HG03108 (cell line): ENCODE data around the gene SRP19.
A peak's percentile ranks its signal among the peaks of the same experiment; 100 is the strongest.
"Not testable (repeated sequence)": the region's sequence is repeated elsewhere in the genome, so short reads cannot be mapped to it uniquely, and the experiment has no call there.

Experiments used
- ATAC-seq: cut with Tn5 transposase; IDR thresholded peaks from one replicate; pipeline ENCODE4 v1.9.1; 2021; ENCODE audit warnings: moderate library complexity; ENCODE audit not compliant: unreplicated experiment

SRP19 gene

DNA sequence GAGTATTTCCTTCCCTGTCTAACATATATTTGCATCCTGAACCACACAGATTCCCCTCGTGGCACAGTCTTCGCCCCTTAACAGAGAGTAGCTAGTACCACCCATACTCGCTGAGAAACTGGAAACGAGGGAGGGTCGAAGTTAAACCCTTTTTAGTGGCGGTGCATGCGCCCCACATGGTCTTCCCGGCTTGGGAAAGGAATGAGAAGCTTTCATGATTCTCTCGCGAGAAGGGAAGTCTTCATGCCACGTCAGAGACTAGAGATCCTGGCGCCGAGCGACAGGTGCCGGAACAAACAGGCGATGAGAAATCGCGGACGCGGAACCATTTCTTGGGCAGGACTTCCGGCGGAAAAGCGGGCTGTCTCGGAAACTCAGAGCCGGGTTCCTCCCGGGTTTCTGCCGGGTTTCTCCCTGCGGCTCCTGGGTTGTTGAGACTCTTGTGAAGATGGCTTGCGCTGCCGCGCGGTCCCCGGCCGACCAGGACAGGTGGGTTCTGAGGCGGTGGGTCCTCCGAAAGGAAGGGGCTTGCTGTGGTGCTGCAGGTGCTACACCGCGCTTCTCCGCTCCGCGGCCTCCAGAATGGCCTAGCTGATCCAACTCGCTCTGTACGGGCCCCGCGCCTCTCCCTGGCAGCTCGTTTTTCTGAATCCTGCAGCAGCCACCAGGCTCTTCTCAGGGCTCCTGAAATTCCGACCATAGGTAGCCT lies at the start of gene SRP19:
TSS of gene SRP19 (plus strand) at position 359 of the 709 bp plus-strand sequence. CDS start at position 449, 90 bp downstream.
- peak; percentile 99 for ATAC-seq

DNA sequence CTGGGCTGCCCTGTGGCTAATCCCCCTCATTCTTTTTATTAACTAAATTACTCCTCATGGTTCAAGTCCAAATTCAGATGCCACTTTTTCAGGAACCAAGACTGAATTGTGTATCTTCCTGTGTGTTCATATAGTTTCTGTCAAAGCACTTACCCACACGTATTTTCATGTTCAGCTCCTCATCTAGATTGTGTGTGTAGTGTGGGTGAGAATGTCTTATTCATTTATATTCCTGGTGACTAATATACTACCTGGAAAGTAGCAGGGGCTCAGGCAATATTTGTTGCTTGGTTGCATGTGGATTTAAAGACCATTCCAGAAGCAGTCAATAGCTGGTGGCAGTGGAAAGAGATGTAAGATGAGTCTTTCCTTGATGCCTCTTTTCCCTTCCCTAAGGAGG lies 48.5 kb upstream of the SRP19 start:
- no peak for ATAC-seq

DNA sequence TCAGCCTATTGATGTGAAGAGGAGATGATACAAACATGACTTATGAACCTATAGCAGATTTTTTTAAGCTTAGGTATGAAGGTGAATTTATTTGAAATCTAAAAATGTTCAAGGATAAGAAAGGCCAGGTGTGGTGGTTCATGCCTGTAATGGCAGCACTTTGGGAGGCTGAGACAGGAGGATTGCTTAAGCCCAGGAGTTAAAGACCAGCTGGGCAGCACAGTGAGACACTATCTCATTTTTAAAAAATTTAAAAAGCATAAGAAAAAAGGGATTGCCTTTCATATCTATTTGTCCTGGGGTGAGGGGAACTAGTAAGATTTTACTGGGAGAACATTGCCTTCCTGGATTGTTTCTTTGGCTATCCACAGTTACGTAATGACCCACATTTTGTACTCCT lies 40.8 kb upstream of the SRP19 start:
- no peak for ATAC-seq

DNA sequence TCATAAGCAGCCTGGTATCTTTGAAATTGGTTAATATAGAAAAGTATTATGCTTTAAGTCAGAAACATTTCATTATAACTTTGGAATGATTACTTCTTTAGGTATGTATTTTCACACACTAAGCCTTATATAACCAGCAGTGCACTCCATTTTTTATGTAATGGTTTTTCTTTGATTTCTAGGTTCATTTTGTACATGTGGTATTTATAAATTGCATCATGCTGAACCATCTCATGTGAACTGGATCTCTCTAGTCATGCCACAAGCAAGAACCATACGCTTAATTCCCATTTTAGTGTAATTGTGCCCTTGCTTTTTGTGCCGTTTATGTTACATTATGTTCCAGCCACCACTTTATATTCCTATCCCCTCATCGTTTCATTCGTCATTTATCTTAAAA lies 38.6 kb upstream of the SRP19 start:
- ATAC-seq: no peak

DNA sequence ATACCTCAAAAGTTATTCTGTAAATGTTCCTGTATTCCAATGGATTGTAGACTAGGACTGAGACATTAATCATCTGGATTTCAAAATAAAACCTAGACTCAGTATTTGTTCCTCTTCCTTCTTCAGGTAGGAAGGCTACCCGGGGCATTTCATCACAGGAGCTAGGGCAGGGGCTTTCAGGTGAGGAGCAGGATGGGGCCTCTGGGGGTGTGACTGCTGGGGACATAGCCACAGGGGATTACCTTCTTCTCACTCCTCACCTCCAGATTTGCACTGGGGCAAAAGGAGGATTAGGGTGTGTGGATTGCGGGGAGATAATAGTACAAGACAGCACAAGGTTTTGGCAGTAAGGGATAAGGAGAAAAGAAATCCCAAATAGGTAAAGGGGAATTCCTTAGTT lies 37.9 kb upstream of the SRP19 start:
- ATAC-seq: no peak

DNA sequence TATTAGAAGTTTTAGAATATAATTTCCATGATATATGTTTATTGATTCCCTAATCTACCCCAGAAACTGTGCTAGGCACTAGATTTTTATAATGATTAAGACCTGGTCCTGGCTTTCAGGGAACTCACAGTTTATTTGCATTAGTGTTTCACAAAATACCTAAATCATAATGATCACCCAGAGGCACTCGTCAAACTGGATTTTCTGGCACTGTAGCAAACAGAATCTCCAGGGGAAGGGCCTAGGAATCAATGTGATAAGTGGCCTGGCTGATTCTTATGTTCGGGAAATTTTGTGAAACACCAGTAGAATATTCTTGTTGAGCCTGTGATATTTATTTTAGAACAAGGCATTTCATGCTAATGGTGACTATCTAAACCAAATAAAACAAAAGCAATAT lies 37.4 kb upstream of the SRP19 start:
- no peak for ATAC-seq

DNA sequence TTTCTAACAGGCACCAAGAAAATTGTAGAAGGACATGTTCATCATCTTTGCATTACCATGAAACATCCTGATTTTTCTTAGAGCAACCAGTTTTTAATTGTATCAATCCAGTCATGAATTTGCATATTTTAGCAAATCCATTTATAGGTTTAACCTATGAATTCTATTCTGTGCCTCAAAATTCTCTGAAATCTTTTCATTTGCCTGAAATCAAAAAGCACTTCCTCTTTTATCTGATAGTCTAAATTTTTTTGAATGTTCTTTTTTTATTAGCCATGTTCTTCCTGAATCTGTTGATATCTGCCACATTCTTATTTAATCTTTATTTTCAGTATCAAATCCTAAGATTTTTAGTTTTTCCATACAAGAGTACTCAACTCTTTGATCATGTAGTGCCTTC lies 36.9 kb upstream of the SRP19 start:
- no peak for ATAC-seq

DNA sequence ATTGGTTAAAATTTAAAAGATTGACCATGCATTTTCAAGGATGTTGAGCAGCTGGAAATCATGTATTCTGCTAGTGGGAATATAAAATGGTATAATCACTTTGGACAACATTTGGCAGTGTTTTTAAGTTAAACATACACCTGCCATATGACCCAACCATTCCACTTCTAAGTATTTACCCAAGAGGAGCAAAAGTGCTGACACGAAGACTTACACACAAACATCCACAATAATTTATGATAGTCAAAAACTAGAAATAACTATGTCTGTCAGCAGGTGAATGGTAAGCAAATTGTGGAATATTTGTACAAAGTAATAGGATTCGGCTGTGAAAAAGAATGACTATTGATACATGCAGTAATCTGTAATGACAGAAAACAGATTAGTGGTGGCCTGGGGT lies 30.7 kb upstream of the SRP19 start:
- ATAC-seq: no peak

DNA sequence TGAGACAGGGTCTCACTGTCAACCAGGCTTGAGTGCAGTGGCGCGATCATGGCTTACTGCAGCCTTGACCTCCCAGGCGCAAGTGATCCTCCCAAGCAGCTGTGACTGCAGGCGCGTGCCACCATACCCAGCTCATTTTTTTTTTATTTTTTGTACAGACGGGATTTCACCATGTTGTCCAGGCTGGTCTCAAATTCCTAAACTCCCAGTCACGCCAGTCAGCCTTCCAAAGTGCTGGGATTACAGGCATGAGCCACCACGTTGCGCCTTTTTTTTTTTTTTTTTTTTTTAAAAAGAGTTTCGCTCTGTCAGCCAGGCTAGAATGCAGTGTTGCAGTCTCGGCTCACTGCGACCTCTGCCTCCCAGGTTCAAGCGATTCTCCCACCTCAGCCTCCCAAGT lies 27.1 kb upstream of the SRP19 start:
- ATAC-seq: no peak

DNA sequence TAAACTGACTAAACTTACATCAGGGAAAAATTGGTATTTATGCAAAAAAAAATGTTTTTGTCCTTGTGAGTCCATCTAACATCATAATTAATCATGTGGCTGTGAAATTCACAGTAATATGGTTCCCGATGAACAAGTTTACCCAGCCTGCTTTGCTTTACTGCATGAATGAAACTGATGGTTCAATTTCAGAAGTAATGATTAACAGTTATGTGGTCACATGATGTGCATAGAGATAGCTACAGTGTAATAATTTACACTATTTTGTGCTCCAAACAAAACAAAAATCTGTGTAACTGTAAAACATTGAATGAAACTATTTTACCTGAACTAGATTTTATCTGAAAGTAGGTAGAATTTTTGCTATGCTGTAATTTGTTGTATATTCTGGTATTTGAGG lies 16.6 kb upstream of the SRP19 start:
- ATAC-seq: no peak

DNA sequence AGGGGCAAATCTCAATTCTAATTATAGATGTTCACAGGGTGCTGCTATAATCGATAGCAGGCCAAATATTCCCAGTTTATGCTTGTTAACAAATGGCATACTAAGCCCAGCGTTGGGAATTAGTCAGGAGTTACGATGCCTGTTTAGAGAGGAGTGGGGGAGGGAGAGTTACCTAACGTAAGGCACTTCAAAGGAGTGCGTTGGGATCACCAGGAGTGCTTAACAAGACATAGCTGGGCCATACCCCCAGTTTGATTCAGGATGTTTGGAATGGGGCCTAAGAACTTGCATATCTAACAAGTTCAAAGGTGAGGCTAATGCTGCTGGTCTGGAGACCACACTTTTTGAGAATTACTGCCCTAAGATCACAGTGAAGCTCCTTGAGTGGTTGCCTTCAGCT lies 14.5 kb upstream of the SRP19 start:
- no peak for ATAC-seq

DNA sequence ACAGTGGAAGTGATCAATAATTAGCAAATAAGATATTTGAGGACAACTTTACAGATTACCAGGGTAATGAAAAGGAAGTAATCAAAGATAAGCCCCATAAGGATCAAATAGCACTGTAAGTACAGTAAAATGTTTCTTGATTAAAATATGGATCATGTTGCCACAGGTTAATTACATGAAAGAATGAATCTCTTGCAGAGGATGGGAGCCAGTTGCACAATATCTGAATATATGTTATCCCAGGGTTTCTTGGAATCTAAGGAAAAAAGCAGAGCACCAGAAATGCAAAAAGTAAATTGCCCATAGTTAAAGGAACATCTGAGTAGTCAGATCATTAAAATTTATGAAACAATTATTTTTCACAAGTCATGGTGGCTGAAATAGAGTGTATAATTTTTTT lies 13.8 kb upstream of the SRP19 start:
- no peak for ATAC-seq

DNA sequence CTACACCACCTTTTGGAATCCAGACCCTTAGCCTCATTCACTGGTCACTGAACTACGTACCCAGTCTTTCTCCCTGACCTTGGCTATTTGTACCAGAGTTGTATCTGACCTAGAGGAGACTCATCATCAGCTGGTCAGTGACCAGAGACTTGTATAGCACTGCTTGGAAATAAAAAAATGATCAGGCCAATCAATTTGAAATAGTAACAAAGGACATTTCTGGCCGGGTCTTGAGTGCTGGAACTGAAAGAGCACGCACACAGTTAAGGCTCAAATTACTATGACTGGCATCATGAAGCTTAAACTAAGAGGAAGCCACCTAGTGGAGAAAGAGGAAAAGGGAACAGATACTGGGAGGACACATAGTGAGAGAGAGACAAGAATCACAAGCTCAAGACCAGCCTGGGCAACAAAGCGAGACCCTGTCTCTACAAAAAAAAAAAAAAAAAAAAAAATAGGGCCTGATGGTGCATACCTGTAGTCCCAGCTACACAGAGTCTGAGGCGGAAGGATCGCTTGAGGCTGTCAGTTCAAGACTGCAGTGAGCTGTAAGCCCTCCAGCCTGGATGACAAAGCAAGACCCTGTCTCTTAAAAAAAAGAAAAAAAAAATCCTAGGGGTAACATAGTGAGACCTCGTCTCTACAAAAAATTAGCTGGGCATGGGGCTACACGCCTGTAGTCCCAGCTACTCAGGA lies 12.8 kb upstream of the SRP19 start:
- ATAC-seq: peak; percentile 93

DNA sequence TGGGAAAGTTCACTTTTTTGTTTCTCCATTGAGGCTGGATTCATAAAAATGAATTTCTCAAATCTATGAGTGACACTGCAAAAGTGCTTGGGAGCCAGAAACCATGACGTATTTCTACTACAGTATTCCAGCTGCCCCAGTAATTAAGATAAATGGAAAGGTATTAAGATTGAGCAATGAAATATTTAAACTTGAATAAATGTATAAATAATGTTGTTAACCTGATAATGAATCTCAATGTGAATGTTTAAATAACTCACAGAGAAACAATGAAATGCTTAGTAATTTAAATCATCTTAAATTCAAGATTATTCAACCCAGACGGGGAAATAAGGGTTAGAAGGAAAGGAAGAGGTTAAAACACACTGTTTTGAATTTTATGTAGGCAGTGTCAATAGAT lies 11.2 kb upstream of the SRP19 start:
- no peak for ATAC-seq

DNA sequence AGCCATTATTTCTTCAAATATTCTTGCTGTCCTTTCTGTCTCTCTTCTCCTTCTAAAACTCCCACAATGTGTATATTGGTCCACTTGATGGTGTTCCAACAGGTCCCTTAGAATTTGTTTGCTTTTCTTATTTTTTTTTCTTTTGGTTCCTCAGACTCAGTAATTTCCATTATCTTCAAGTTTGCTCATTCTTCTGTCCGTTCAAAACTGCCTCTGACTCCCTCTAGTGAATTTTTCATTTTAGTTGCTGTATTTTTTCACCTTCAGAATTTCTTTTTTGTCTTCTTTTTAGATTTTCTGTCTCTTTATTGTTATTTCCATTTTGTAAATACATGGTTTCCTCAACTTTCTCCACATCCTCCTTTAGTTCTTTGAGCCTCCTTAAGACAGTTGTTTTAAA lies 6.4 kb upstream of the SRP19 start:
- no peak for ATAC-seq

DNA sequence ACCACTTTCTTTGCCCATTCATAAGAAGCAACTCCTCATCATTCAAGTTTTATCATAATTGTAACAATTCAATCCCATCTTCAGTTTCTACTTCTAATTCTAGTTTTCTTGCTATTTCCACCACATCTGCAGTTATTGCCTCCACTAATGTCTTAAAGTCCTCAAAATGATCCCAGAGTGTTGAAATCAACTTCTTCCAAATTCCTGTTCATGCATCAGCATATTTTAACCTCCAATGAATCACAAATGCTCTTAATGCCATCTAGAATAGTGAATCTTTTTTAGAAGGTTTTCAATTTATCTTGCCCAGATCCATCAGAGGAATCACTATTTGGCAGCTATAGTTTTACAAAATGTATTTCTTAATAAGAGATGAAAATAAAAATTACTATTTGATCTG lies 3.2 kb upstream of the SRP19 start:
- ATAC-seq: no peak

DNA sequence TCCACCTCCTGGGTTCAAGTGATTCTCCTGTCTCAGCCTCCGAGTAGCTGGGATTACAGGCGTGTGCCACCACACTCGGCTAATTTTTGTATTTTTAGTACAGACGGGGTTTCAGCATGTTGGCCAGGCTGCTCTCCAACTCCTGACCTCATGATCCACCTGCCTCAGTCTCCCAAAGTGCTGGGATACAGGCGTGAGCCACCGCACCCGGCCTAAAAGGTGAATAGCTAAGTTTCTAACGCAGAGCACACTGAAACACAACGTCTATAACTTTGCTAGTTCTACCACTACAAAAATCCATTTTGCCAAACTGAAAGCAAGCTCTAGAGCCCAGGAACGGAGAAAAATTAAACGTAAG lies 537 bp upstream of the SRP19 start:
- ATAC-seq: not testable (repeated sequence)

DNA sequence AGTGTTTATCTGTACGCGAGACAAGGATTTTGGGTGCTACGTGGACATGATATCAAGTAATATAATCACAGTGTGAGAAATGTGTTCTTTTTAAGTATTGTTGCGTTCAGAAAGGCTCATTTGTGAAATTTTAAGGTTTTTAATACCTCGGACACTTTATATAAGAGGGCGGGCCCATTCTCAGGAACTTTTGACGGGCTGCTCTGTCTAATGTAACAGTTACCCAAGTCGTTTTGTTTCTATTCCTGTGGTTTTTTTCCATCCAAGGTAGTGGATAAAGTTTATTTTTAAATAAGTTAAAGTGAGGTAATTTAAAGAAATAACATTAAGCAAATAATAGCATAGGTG lies 525 bp downstream of the SRP19 start:
- no peak for ATAC-seq

DNA sequence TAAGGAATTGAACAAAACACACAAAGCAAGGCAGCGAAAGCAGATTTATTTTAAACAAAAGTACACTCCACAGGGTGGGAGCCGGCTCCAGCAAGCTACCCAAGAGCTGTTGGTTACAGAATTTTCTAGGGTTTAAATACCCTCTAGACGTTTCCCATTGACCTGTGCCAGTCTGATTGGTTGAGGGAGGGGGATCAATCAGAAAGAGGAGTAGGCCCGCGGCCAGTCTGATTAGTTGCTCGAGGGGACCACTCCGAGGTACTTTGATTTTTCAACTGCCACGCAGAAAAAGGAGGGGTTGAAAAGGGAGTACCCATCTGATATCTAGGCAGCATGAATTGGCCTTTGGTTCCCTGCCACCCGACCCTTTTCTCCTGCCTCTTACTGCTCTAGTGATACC lies 998 bp downstream of the SRP19 start:
- ATAC-seq: no peak

DNA sequence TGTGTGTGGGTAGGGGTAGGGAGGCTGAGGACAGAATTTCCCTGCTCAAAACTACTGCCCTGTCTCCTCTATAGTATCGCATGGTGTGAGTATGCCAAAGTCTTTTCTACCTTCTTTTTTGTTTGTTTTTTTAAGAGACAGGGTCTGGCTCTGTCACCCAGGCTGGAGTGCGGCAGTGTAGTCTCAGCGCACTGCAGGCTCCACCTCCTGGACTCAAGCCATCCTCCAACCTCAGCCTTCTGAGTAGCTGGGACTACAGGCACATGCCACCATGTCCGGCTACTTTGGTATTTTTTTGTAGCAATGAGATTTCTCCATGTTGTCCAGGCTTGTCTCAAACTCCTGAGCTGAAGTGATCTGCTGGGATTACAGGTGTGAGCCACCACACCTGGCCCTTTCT lies 2.5 kb downstream of the SRP19 start:
- no peak for ATAC-seq

DNA sequence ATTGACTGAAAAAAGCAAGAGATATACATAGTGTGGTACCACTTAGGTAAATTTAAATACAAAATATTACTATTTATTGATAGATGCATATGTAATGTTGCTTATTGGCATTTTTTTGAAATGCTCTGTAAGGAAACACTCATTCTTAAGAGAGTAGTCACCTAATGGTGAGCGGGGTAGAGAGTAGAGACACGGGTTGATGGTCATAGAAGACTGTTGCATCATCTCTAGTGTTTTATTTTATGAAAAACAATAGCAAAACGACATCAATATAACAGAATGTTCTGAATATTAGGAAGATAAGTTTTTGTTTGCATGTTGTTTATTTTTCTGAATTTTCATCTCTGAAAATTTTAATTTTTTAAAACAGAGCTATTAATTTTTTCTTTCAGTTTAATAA lies 4.0 kb downstream of the SRP19 start:
- no peak for ATAC-seq

DNA sequence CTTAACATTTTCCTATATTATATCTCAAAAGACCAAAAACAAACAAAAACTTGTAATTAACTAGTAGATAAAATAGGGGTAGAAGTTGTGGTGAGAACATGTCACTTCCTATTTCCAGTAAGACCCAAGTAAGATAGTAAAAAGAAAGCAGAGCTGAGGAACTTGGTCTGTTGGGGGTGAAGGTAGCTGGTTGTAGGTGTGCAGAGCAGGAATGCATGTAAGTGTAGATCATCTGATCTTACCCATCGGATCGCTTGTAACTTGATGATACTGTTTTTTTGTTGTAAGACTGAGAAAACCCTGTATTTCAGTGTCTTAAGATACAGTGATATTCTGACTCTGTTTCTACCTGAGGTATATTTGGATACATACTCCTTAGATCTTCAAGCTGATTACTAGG lies 5.7 kb downstream of the SRP19 start:
- ATAC-seq: no peak

DNA sequence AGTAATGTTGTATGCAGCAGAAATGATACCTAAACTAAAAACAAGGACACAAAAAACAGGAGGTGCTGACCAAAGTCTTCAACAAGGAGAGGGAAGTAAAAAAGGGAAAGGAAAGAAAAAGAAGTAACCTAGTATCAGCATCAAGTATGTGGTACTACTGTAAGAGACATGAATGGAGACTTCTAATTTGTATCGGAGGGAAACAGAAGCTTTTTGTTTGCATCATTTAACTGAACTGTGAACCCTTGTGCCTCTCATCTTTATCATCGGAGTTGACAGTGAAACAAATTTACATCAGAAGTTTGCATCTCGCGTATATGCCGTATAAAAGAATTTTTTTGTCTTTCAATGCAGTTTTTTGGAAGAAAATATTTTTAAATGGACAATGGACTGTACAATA lies 6.3 kb downstream of the SRP19 start:
- ATAC-seq: no peak
